Stimulated activated CD4-positive, alpha-beta T cell treated with anti-CD3 and anti-CD28 coated beads, Interleukin-1b, Interleukin-23, amount 100 ng/mL, for 48 hours (primary cell): Measurements from ENCODE around the gene JMJD4.

ENCODE experiments used
- DNase-seq: peaks from one replicate; pipeline ENCODE4 v3.0.0-alpha.2; 2020

JMJD4 gene

GRCh38 chr1:227768640-227769039, 33.5 kb upstream of the JMJD4 start:
- no peak for DNase-seq

- no peak for DNase-seq
These were observed 33.0 kb upstream of the JMJD4 start for GRCh38 chr1:227768125-227768439.

GRCh38 chr1:227767401-227768124, 32.5 kb upstream of the JMJD4 start:
- DNase-seq, result no peak

GRCh38 chr1:227766653-227767277, 31.7 kb upstream of the JMJD4 start:
- DNase-seq, result no peak

- DNase-seq, result peak; percentile 72
These were observed 31.0 kb upstream of the JMJD4 start for GRCh38 chr1:227766015-227766634.

GRCh38 chr1:227765261-227766014, 30.3 kb upstream of the JMJD4 start:
- no peak for DNase-seq

GRCh38 chr1:227764019-227764391, 28.9 kb upstream of the JMJD4 start:
- no peak for DNase-seq

GRCh38 chr1:227763246-227764018, 28.3 kb upstream of the JMJD4 start:
- no peak for DNase-seq

- peak; percentile 85 for DNase-seq
These were observed 27.3 kb upstream of the JMJD4 start for GRCh38 chr1:227762231-227762911.

- no peak for DNase-seq
These were observed 26.6 kb upstream of the JMJD4 start for GRCh38 chr1:227761621-227762230.

GRCh38 chr1:227760377-227760776, 25.3 kb upstream of the JMJD4 start:
- no peak for DNase-seq

- DNase-seq, result peak; percentile 19
These were observed 24.5 kb upstream of the JMJD4 start for GRCh38 chr1:227759341-227760300.

GRCh38 chr1:227758366-227758765, 23.3 kb upstream of the JMJD4 start:
- DNase-seq, result peak; percentile 18

GRCh38 chr1:227757781-227758180, 22.7 kb upstream of the JMJD4 start:
- no peak for DNase-seq

GRCh38 chr1:227756172-227756959, 21.3 kb upstream of the JMJD4 start:
- DNase-seq, result peak; percentile 28

- no peak for DNase-seq
These were observed 19.9 kb upstream of the JMJD4 start for GRCh38 chr1:227754958-227755357.

- DNase-seq, result no peak
These were observed 19.1 kb upstream of the JMJD4 start for GRCh38 chr1:227753999-227754711.

GRCh38 chr1:227749916-227750710, 15.0 kb upstream of the JMJD4 start:
- DNase-seq, result no peak
